Astrocyte (in vitro differentiated cells and primary cell): ENCODE data around the gene DIAPH3.

ENCODE experiments used
- EZH2 ChIP-seq: IDR thresholded peaks from 2 replicates; pipeline ENCODE4 v1.6.1; 2012; ENCODE audit warnings: mild to moderate bottlenecking, low read length, inconsistent platforms; ENCODE audit not compliant: insufficient read depth
- TF ChIP-seq, protein P1 (sequence below): IDR thresholded peaks from 2 replicates; pipeline ENCODE4 v1.5.1; 2011; ENCODE audit warnings: low read depth, mild to moderate bottlenecking, inconsistent platforms, low read length, moderate library complexity; ENCODE audit not compliant: insufficient read depth

GRCh38 chr13:60155978-60156377 lies 7.8 kb downstream of the DIAPH3 start:
- TF ChIP-seq EZH2: no peak
- TF ChIP-seq, protein P1, sequence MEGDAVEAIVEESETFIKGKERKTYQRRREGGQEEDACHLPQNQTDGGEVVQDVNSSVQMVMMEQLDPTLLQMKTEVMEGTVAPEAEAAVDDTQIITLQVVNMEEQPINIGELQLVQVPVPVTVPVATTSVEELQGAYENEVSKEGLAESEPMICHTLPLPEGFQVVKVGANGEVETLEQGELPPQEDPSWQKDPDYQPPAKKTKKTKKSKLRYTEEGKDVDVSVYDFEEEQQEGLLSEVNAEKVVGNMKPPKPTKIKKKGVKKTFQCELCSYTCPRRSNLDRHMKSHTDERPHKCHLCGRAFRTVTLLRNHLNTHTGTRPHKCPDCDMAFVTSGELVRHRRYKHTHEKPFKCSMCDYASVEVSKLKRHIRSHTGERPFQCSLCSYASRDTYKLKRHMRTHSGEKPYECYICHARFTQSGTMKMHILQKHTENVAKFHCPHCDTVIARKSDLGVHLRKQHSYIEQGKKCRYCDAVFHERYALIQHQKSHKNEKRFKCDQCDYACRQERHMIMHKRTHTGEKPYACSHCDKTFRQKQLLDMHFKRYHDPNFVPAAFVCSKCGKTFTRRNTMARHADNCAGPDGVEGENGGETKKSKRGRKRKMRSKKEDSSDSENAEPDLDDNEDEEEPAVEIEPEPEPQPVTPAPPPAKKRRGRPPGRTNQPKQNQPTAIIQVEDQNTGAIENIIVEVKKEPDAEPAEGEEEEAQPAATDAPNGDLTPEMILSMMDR: no peak
